PC-3 (cell line): ENCODE measurements around the gene C1QTNF5.

ENCODE experiments used
- CTCF ChIP-seq: fragments of 300-600 bp; sonication (generic); conservative IDR thresholded peaks from 2 replicates; pipeline ENCODE4 v1.5.1; 2017; ENCODE audit warnings: antibody characterized with exemption, low read depth, mild to moderate bottlenecking, low read length
- EZH2 ChIP-seq: fragments of 300-600 bp; sonication (generic); IDR thresholded peaks from one replicate; pipeline ENCODE4 v1.6.1; 2017; ENCODE audit warnings: antibody characterized with exemption, mild to moderate bottlenecking, low read length; ENCODE audit not compliant: unreplicated experiment

DNA sequence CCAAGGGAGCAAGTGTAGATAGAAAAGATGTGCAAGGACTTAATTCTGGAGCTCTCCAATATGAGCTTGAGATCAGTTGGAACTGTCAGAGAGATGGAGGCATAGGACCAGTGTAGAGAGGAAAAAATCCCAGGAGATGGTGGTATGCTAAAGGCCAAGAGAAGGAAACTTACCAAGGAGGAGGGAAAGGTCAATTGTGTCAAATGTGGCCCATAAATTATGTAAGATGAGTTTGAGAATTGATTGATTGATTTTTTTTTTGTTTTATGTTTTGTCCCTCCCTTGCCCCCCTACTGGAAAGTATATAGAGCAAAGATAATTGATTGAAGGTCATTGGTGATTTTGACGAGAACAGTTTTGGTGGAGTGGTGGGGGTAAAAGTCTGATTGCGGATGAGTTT lies 43.6 kb upstream of the C1QTNF5 start:
- TF ChIP-seq CTCF (no peak), EZH2 (no peak)
